Psoas muscle (tissue), 8 donors: ENCODE data around the gene TCF7L1. TPM values are rescaled to one million over a fixed set of nuclear protein-coding genes. Genes with fewer than 3 reads are reported as not detected.

Source experiments
- ATAC-seq, 4 donors: fragments of 200-7000 bp; cut with Tn5 transposase; one replicate each; pipeline ENCODE4 v1.9.1; 2020; ENCODE audit warnings: moderate library complexity in 3 of 4, mild to moderate bottlenecking in 2 of 4
- DNase-seq, 2 donors: peaks; one replicate each; pipeline ENCODE4 v3.0.0-alpha.2; 2020
- H3K27ac ChIP-seq: fragments of 200-600 bp; one replicate; pipeline ENCODE4 v1.8.0; 2022
- H3K27me3 ChIP-seq, 3 donors: fragments of 200-600 bp in 1 of 3; one replicate each; pipeline versions ENCODE4 v1.6.1 to v1.8.0; 2013 to 2022; ENCODE audit warnings: low read length in 2 of 3, mild to moderate bottlenecking in 2 of 3, moderate library complexity in 1 of 3; ENCODE audit not compliant: insufficient read depth in 3 of 3
- H3K36me3 ChIP-seq, 2 donors: fragments of 200-600 bp in 1 of 2; one replicate each; pipeline versions ENCODE4 v1.6.1 to v1.8.0; 2013 to 2022; ENCODE audit warnings: low read depth in 1 of 2, mild to moderate bottlenecking in 1 of 2, moderate library complexity in 1 of 2; ENCODE audit not compliant: insufficient read depth in 1 of 2
- H3K4me1 ChIP-seq: fragments of 200-600 bp; one replicate; pipeline ENCODE4 v1.8.0; 2022
- H3K4me3 ChIP-seq: fragments of 200-600 bp; one replicate; pipeline ENCODE4 v1.8.0; 2022; ENCODE audit warnings: mild to moderate bottlenecking
- H3K9me3 ChIP-seq: fragments of 200-600 bp; one replicate; pipeline ENCODE4 v1.8.0; 2022
- CTCF ChIP-seq: fragments of 200-600 bp; IDR thresholded peaks from one replicate; pipeline ENCODE4 v1.8.0; 2022; ENCODE audit warnings: antibody characterized with exemption
- WGBS, 3 donors: extraction: QIAGEN DNeasy Blood & Tissue Kit; methylation state at CpG; one replicate each; pipeline versions ENCODE4 v1.1.6 to v1.1.7; 2013; 5-methylcytosine and 5-hydroxymethylcytosine counted together
- intact Hi-C, 2 donors: fragments of 100-400 bp; cut with DNase I; formaldehyde crosslinking; loops; one replicate each; pipeline versions ENCODE4 v1.11.0 to v1.14.2; 2022
- polyA plus RNA-seq, 3 donors: library from polyadenylated mRNA; stranded (reverse); fragments of 200-250 nt; gene quantifications; one replicate each; pipeline ENCODE4 v1.2.3, GENCODE V29; 2013
- total RNA-seq, 4 donors: library from RNA; stranded (reverse); fragmentation: NEBNext Ultra II Directional in 2 of 4; extraction: Animal tissue kit (Norgen Biotek cat#: 25700) in 2 of 4; gene quantifications; one replicate each; pipeline versions ENCODE4 v1.2.1 to v1.2.4, GENCODE V29; 2021 to 2023
- donor health status: healthy with polysubstance abuse.
- donor health status: DM: no; HTN: no; CAD: no; lungs with moderate emphysema.
- donor health status: Bipolar disorder and iron deficiency.
- donor health status: healthy.
- donor health status: DM: yes; HTN: yes; CAD: no.
- donor health status: DM: no; HTN: no; CAD: no.
- donor health status: DM: no; HTN: no; CAD: no.
- donor health status: DM: yes; HTN: yes; CAD: no.

TCF7L1 gene
- total and polyA plus RNA-seq, 7 donors, result 2.1 to 13.3 (median 6.1) TPM

GRCh38 chr2:85157345-85157744, 24.2 kb downstream of the TCF7L1 start:
- DNase-seq, result no peak
- TF ChIP-seq CTCF, result no peak
- Histone ChIP-seq H3K9me3 (no peaks in the 10 kb centered on the region), H3K36me3 (no peaks in the 10 kb centered on the region), H3K27me3 (no peaks in the 10 kb centered on the region), H3K27ac (no peak overlapping the region), H3K4me3 (no peak overlapping the region), H3K4me1 (peaks cover 41% of the 10 kb centered on the region)
- WGBS, 3 donors, result 83 to 96% (median 91%) methylated on average over 1 of the region's 1 CpG
- no peak for ATAC-seq
- intact Hi-C loops, result no loop called here

GRCh38 chr2:85158559-85159273, 25.5 kb downstream of the TCF7L1 start:
- intact Hi-C loops, result no loop called here
- no peaks in the 10 kb centered on the region for H3K9me3 ChIP-seq
- WGBS, 3 donors, result 68 to 79% (median 73%) methylated on average over 14 of the region's 14 CpGs
- peaks cover 52% of the 10 kb centered on the region for H3K4me1 ChIP-seq
- H3K27ac ChIP-seq, result no peak overlapping the region
- no peak for TF ChIP-seq CTCF
- H3K4me3 ChIP-seq, result no peak overlapping the region
- no peak for ATAC-seq
- H3K27me3 ChIP-seq, result no peaks in the 10 kb centered on the region
- DNase-seq, result no peak
- H3K36me3 ChIP-seq, result no peaks in the 10 kb centered on the region

- ATAC-seq (no peak), DNase-seq (no peak)
- no peak overlapping the region for H3K27ac ChIP-seq
- no peaks in the 10 kb centered on the region for H3K9me3 ChIP-seq
- 77 to 80% (median 79%) methylated on average over 6 of the region's 6 CpGs for whole genome bisulfite sequencing, 3 donors
- H3K36me3 ChIP-seq, result no peaks in the 10 kb centered on the region
- H3K27me3 ChIP-seq, result no peaks in the 10 kb centered on the region
- no peak overlapping the region for H3K4me3 ChIP-seq
- intact Hi-C loops, result no loop called here
- peaks cover 60% of the 10 kb centered on the region for H3K4me1 ChIP-seq
- no peak for TF ChIP-seq CTCF
Measured at GRCh38 chr2:85159589-85159988, 26.4 kb downstream of the TCF7L1 start.

GRCh38 chr2:85160966-85161960, 28.1 kb downstream of the TCF7L1 start:
- no peak for TF ChIP-seq CTCF
- Histone ChIP-seq H3K4me1 (peaks cover 68% of the 10 kb centered on the region), H3K4me3 (no peak overlapping the region), H3K27ac (no peak overlapping the region), H3K36me3 (no peaks in the 10 kb centered on the region), H3K9me3 (no peaks in the 10 kb centered on the region), H3K27me3 (no peaks in the 10 kb centered on the region)
- intact Hi-C loops, result no loop called here
- 70 to 73% (median 73%) methylated on average over 17 to 18 of the region's 18 CpGs for WGBS, 3 donors
- DNase-seq (no peak), ATAC-seq (no peak)
